COLO668 (cell line): ENCODE results near the gene NUDT11.
"Not testable (repeated sequence)": the region's sequence is repeated elsewhere in the genome, so short reads cannot be mapped to it uniquely, and the experiment has no call there.

Experiments
- DNase-seq: peaks from one replicate; lab custom pipeline; 2025; ENCODE audit not compliant: unreplicated experiment; lab: John Stamatoyannopoulos, UW

The NUDT11 gene

GRCh38 chrX:51496501-51497291 is at the start of gene NUDT11:
Gene NUDT11 (minus strand): TSS chrX:51496592. CDS start chrX:51496444, 148 bp downstream.
- peak; percentile 12 for DNase-seq

DNA sequence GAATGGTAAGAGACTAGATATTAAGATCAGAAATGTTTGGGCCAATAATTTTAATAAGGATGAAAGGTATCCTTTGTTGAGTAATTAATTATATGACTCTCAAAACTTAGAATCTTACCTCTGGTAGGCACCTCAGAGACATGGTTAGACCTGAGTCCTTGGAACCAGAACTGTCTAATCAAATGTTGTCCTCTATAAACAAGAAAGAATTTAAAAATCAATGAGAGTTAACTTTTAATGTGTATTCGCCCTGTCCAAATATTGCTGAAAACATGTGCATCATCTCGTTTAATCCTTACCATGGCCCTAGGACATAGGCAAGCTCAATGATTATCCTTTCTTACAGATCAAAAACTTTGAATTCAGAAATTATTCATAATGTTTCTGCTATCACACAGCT is 24.0 kb upstream of the NUDT11 start:
- DNase-seq, result no peak

- not testable (repeated sequence) for DNase-seq
Observed at GRCh38 chrX:51519131-51519530, 22.7 kb upstream of the NUDT11 start.

DNA sequence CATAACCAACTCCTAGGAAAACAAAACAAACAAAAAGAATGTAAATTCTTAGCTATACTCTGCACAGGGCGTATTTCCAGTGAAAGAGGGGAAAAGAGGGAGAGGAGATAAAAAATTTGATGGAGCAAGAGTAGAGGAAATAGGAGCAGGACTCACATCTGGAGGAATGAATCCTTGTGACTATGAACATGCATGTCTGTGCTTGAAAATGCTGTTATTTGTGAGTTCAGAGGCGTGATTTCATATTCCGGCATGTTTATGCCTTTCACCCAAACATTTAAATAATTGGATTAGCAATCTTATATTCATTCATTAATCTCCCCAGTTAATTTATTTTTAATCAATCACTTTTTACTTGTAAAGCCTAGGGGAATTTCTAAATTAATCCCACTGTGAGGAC is 11.2 kb upstream of the NUDT11 start:
- DNase-seq, result no peak

- not testable (repeated sequence) for DNase-seq
Observed at GRCh38 chrX:51495701-51496488, 497 bp downstream of the NUDT11 start.

DNA sequence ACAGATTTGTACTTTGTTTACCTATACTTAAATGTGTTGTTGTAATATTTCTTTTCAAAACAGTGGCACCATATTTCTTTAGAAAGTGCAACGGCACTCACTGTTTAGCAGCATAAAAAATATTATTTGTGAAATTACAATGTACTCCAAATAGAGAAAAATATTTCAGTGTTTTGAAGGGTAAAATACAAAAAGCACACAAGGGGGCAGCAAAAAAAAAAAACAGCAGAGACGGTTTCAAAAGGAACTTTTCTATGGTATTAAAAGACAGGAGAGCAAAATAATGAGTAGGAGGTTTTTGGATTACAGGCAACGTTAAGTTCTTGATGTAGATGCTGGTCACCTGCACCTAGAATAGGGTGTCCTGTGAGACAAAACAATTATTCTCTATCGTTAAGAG is 2.0 kb downstream of the NUDT11 start:
- DNase-seq, result no peak

DNA sequence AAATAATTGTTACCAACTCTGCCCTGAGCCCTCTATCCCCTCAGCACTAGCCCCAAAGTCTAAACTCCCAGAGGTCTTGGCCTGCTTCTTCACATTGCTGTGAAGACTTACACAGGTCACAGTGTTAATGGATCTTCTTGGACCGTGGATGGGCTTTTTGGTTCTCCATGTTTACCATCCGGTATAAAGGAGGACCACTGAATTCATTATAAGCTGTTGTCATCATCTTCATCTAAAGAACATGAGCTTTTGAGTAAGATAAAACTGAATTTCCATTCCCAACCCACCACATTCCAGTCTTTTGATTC is 8.5 kb downstream of the NUDT11 start:
- DNase-seq, result no peak

DNA sequence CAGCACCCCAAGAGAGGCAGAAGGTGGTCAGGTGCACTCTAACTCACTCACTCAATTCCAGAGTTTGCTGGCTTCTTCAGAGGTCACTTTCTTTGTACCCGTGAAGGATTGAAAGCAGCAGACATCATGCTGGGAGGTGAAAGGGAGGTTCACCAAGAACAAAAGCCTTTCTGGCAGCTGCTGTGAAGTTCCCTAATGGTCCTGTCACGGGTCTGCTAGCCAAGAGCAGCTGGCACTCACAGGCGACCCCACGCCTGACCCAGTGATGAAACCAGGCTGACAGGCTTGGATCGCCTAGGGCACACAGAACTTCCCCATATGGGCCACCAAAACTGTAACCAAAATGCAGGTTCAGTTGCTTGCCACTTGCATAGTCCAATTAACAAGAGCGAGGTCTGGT is 11.8 kb downstream of the NUDT11 start:
- DNase-seq, result no peak

- DNase-seq, result not testable (repeated sequence)
Observed at GRCh38 chrX:51482411-51482810, 14.0 kb downstream of the NUDT11 start.

- DNase-seq, result no peak
Observed at GRCh38 chrX:51476930-51477329, 19.5 kb downstream of the NUDT11 start.

DNA sequence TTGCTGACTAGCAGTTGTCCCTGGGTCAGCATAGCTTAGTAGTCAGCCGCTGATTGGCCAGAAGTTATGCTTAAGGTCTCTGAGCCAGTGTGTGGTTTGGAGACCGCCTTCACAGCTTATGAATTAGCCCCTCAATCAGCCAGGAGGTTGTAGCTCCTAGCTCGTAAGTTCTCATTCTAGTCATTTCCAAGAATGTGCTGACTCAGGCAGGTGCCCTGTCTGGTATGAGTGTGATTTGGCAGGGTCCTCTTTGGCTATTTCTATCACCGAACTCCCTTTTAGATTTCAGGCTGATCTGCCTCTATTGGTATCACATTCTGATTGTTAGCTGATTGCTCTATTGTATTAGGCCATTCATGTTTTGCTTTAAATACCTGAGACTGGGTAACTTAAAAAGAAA is 33.1 kb downstream of the NUDT11 start:
- no peak for DNase-seq

GRCh38 chrX:51461053-51462044 is 35.0 kb downstream of the NUDT11 start:
- DNase-seq, result peak; percentile 4

DNA sequence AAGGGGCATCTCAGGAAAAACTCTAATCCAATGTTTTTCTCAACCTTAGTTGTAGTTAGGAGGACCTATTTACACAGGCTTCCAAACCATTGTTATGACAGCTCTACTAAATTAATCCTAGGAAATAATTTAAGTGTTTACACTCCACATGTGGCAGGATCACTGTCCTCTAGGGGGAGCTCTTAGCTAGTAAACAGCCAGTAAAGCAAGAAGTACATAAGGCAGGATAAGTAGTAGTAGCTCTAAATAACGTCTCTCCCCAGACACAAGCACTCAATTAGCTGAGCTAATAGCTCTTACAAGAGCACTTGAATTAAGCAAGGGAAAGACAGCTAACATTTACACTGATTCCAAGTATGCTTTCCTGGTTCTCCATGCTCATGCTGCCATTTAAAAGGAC is 37.3 kb downstream of the NUDT11 start:
- peak; percentile 3 for DNase-seq

- DNase-seq, result no peak
Observed at GRCh38 chrX:51456814-51457213, 39.6 kb downstream of the NUDT11 start.

- no peak for DNase-seq
Observed at GRCh38 chrX:51456246-51456645, 40.1 kb downstream of the NUDT11 start.

DNA sequence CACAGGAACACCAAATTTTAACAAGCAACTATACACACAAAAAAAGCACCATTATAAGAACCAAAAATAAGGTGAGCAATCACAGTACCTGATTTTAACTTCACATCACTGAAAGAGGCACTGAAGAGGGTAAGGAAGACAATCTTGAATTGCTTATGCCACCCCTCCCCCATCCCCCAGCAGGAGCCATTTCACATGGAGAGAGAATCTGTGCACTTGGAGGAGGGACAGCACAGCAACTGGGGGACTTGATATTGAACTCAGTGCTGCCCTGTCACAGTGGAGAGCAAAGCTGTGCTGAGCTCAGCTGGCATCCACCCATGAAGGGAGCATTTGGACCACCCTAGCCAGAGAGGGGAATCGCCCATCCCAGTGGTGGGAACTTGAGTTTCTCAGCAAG is 56.0 kb downstream of the NUDT11 start:
- no peak for DNase-seq
